GM12878 (cell line): ENCODE measurements around the gene UBR2. TPM values are rescaled to one million over a fixed set of nuclear protein-coding genes. Genes with fewer than 3 reads are reported as not detected.
A peak's percentile ranks its signal among the peaks of the same experiment; 100 is the strongest.

Experiments
- BCL3 ChIP-seq: IDR thresholded peaks from 2 replicates; pipeline ENCODE4 v1.6.1; 2011; ENCODE audit warnings: borderline replicate concordance, low read depth, mild to moderate bottlenecking, moderate library complexity, low read length; ENCODE audit not compliant: insufficient read depth, poor library complexity, severe bottlenecking
- BHLHE40 ChIP-seq, 2 experiments: fragments of 450-650 bp in 1 of 2; IDR thresholded peaks; 2 replicates each; pipeline ENCODE4 v1.6.1; 2011 to 2017; ENCODE audit warnings: low read depth in 2 of 2, borderline replicate concordance in 1 of 2, improper control_type of control experiment in 1 of 2, low read length in 1 of 2, mild to moderate bottlenecking in 1 of 2
- CREB1 ChIP-seq: IDR thresholded peaks from 2 replicates; pipeline ENCODE4 v1.6.1; 2012; ENCODE audit warnings: low read depth, mild to moderate bottlenecking, inconsistent platforms
- E4F1 ChIP-seq: fragments of 450-650 bp; IDR thresholded peaks from 2 replicates; pipeline ENCODE4 v1.6.1; 2018; ENCODE audit warnings: borderline replicate concordance, mild to moderate bottlenecking; ENCODE audit not compliant: partially characterized antibody
- FOS ChIP-seq: IDR thresholded peaks from 3 replicates; pipeline ENCODE4 v1.6.1; 2011; ENCODE audit warnings: borderline replicate concordance; ENCODE audit not compliant: insufficient read length; ENCODE audit errors: extremely low read depth
- FOXM1 ChIP-seq: IDR thresholded peaks from 2 replicates; pipeline ENCODE4 v1.6.1; 2012; ENCODE audit warnings: low read depth, mild to moderate bottlenecking, inconsistent platforms, low read length, moderate library complexity
- MLLT1 ChIP-seq: fragments of 450-650 bp; IDR thresholded peaks from 2 replicates; pipeline ENCODE4 v1.6.1; 2016; ENCODE audit warnings: mild to moderate bottlenecking
- NFIC ChIP-seq: IDR thresholded peaks from 2 replicates; pipeline ENCODE4 v1.6.1; 2012; ENCODE audit warnings: low read depth, mild to moderate bottlenecking, inconsistent platforms, low read length, moderate library complexity
- NFYB ChIP-seq: IDR thresholded peaks from 2 replicates; pipeline ENCODE4 v1.6.1; 2011; ENCODE audit warnings: low read depth, mild to moderate bottlenecking, low read length, improper control_type of control experiment, moderate library complexity; ENCODE audit not compliant: insufficient read depth
- POLR2A ChIP-seq: IDR thresholded peaks from 2 replicates; pipeline ENCODE4 v1.6.1; 2011; ENCODE audit warnings: low read depth, mild to moderate bottlenecking, low read length
- SMAD1 ChIP-seq: fragments of 450-650 bp; IDR thresholded peaks from 2 replicates; pipeline ENCODE4 v1.6.1; 2018; ENCODE audit warnings: mild to moderate bottlenecking, low read depth; ENCODE audit not compliant: partially characterized antibody
- SMARCA5 ChIP-seq: fragments of 450-650 bp; IDR thresholded peaks from 2 replicates; pipeline ENCODE4 v1.6.1; 2017; ENCODE audit warnings: mild to moderate bottlenecking
- SMC3 ChIP-seq: IDR thresholded peaks from 2 replicates; pipeline ENCODE4 v1.6.1; 2011; ENCODE audit warnings: low read length, improper control_type of control experiment, borderline replicate concordance
- TCF3 ChIP-seq: IDR thresholded peaks from 2 replicates; pipeline ENCODE4 v1.6.1; 2012; ENCODE audit warnings: low read depth, mild to moderate bottlenecking, low read length, borderline replicate concordance; ENCODE audit not compliant: insufficient read depth
- YBX1 ChIP-seq: fragments of 450-650 bp; IDR thresholded peaks from 2 replicates; pipeline ENCODE4 v1.6.1; 2016; ENCODE audit warnings: antibody characterized with exemption
- ZNF384 ChIP-seq: IDR thresholded peaks from 2 replicates; pipeline ENCODE4 v1.6.1; 2012; ENCODE audit warnings: low read depth, mild to moderate bottlenecking, low read length, improper control_type of control experiment, borderline replicate concordance
- polyA plus RNA-seq, 11 experiments: library from polyadenylated mRNA; depleted of rRNA in 4 of 11; unstranded in 6 of 11; stranded (reverse) in 5 of 11; fragments of >200 nt; fragmentation: Nextera tagmentation in 4 of 11; fragmentation: Illumina TruSeq in 1 of 11; extraction: Ambion mirVana in 4 of 11; extraction: Trizol in 1 of 11; gene quantifications; 1 replicate in 1 of 11; 2 replicates in 10 of 11; pipeline versions ENCODE4 v1.2.1 to v1.2.3, GENCODE V29; 2011 to 2016; ENCODE audit warnings: inconsistent platforms in 2 of 11, missing spikeins in 2 of 11, low read depth in 1 of 11
- total RNA-seq, 4 experiments: library from RNA; depleted of rRNA in 3 of 4; stranded (reverse); fragments of >200 nt in 3 of 4; fragmentation: Illumina TruSeq in 1 of 4; extraction: Trizol in 1 of 4; gene quantifications; 2 replicates each; pipeline versions ENCODE4 v1.2.1 to v1.2.3, GENCODE V29; 2013 to 2021
- TF ChIP-seq, protein P1 (sequence below): IDR thresholded peaks from 2 replicates; pipeline ENCODE4 v1.6.1; 2012; ENCODE audit warnings: low read depth, low read length, improper control_type of control experiment
- TF ChIP-seq, protein P2 (sequence below): IDR thresholded peaks from 2 replicates; pipeline ENCODE4 v1.6.1; 2011; ENCODE audit warnings: mild to moderate bottlenecking, low read depth, low read length, moderate library complexity; ENCODE audit not compliant: insufficient replicate concordance
- TF ChIP-seq, protein P3 (sequence below): IDR thresholded peaks from 2 replicates; pipeline ENCODE4 v1.6.1; 2011; ENCODE audit warnings: low read depth, mild to moderate bottlenecking, low read length, moderate library complexity, borderline replicate concordance; ENCODE audit errors: extremely low read depth

Gene UBR2
- total and polyA plus RNA-seq, 10 of the 15 experiments (the other 5 are each of a cell fraction or from before 2014, with no cell fraction given), result 2.3 to 18.4 (median 9.6) TPM

DNA sequence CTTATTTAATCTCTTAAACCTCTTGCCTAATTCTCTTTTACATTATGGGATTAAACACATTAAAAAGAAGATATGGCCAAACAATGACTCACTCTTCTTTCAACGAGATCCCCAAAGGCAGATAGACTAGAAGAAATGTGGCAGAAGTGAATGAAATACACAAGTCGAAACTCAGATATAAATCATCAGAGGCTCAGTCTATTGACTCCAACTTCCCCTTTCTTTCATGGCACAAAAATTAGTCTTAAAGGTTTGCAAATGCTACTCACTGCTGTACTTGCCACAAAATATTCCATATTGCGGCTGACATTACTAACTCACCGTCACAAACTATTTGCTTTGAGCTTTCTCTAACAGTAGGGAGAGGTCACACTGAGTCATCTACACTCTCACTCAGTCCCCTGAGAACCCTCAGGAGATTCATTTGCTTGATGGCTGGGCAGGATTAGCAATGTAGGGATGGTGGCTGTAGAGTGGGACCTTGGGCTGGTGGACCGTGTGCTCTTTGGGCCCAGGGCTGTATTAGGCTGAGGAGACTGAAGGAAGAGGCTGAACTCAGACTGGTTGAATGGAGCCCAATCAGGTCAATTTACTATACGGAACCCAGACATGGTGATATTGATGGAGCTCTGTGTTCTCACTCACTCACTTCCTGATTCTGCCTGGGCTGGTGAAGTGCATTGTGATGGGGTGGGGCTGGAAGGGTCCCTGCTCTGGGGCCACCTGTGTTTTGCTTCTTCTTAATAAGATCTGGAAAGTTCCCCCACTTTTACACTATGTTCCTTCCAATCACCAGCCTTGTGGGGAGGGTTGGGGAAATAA lies 42.8 kb upstream of the UBR2 start (continued):
- TF ChIP-seq MLLT1, result no peak; the same call in 1 of the 2 replicates
- TF ChIP-seq CREB1, result 0 out of 2 replicates have a peak, but pooled peaks have one; percentile 56
- TF ChIP-seq NFIC, result peak; percentile 82
- TF ChIP-seq FOS, result no peak
- TF ChIP-seq POLR2A, result 0 out of 2 replicates have a peak, but pooled peaks have one; percentile 37
- TF ChIP-seq SMC3, result no peak
- TF ChIP-seq ZNF384, result no peak
- TF ChIP-seq TCF3, result peak; percentile 41; the same call in 1 of the 2 replicates
- no peak for TF ChIP-seq E4F1
- no peak; the same call in 1 of the 2 replicates for TF ChIP-seq FOXM1
- TF ChIP-seq SMARCA5, result no peak; the same call in 1 of the 2 replicates
- TF ChIP-seq SMAD1, result no peak
- no peak for TF ChIP-seq YBX1
- TF ChIP-seq, protein P1, sequence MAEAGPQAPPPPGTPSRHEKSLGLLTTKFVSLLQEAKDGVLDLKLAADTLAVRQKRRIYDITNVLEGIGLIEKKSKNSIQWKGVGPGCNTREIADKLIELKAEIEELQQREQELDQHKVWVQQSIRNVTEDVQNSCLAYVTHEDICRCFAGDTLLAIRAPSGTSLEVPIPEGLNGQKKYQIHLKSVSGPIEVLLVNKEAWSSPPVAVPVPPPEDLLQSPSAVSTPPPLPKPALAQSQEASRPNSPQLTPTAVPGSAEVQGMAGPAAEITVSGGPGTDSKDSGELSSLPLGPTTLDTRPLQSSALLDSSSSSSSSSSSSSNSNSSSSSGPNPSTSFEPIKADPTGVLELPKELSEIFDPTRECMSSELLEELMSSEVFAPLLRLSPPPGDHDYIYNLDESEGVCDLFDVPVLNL, result no peak
- peak; percentile 71 for TF ChIP-seq BCL3
- TF ChIP-seq, protein P2, sequence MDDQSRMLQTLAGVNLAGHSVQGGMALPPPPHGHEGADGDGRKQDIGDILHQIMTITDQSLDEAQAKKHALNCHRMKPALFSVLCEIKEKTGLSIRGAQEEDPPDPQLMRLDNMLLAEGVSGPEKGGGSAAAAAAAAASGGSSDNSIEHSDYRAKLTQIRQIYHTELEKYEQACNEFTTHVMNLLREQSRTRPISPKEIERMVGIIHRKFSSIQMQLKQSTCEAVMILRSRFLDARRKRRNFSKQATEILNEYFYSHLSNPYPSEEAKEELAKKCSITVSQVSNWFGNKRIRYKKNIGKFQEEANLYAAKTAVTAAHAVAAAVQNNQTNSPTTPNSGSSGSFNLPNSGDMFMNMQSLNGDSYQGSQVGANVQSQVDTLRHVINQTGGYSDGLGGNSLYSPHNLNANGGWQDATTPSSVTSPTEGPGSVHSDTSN, result no peak
- TF ChIP-seq, protein P3, sequence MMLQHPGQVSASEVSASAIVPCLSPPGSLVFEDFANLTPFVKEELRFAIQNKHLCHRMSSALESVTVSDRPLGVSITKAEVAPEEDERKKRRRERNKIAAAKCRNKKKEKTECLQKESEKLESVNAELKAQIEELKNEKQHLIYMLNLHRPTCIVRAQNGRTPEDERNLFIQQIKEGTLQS, result no peak
- TF ChIP-seq NFYB, result no peak
- TF ChIP-seq BHLHE40 (IDR thresholded peaks at IDR 0.05; ENCODE audit: borderline replicate concordance in 1 of 2, low read depth in 2 of 2, low read length in 1 of 2), result peak in 1 of 2 experiments; percentile 44; a peak in 1 of 4 replicates
